ENCODE results near the gene FOXE3. TPM values are rescaled to one million over a fixed set of nuclear protein-coding genes. Genes with fewer than 3 reads are reported as not detected.

FOXE3 gene
- total RNA-seq, 1 donor from 2014 or later, result 0.35 TPM

GRCh38 chr1:47402591-47402990 lies 13.5 kb upstream of the FOXE3 start:
- H3K36me3 Mint-ChIP-seq (ENCODE audit: low read depth), result no peaks in the 10 kb centered on the region
- H3K4me3 Mint-ChIP-seq, result no peak overlapping the region
- no peak for DNase-seq (ENCODE audit: low read depth, low spot score)
- no peaks in the 10 kb centered on the region for H3K9me3 Mint-ChIP-seq
- peaks cover 14% of the 10 kb centered on the region for H3K27me3 Mint-ChIP-seq (ENCODE audit: low read depth)
- TF ChIP-seq CTCF (conservative IDR thresholded peaks at IDR 0.05), result no peak
- H3K4me1 Mint-ChIP-seq, result no peaks in the 10 kb centered on the region
- no peak overlapping the region for H3K27ac Mint-ChIP-seq (ENCODE audit: unreplicated experiment)

GRCh38 chr1:47403321-47403910 lies 12.7 kb upstream of the FOXE3 start:
- no peaks in the 10 kb centered on the region for H3K9me3 Mint-ChIP-seq
- no peak overlapping the region for H3K27ac Mint-ChIP-seq (ENCODE audit: unreplicated experiment)
- H3K36me3 Mint-ChIP-seq (ENCODE audit: low read depth), result no peaks in the 10 kb centered on the region
- DNase-seq (ENCODE audit: low read depth, low spot score), result no peak
- no peak overlapping the region for H3K4me3 Mint-ChIP-seq
- peaks cover 17% of the 10 kb centered on the region for H3K27me3 Mint-ChIP-seq (ENCODE audit: low read depth)
- TF ChIP-seq CTCF (conservative IDR thresholded peaks at IDR 0.05), result no peak
- H3K4me1 Mint-ChIP-seq, result no peaks in the 10 kb centered on the region

- Mint-ChIP-seq H3K27me3 (ENCODE audit: low read depth) (peaks cover 26% of the 10 kb centered on the region), H3K36me3 (ENCODE audit: low read depth) (no peaks in the 10 kb centered on the region), H3K4me1 (no peaks in the 10 kb centered on the region), H3K4me3 (no peak overlapping the region), H3K27ac (ENCODE audit: unreplicated experiment) (no peak overlapping the region), H3K9me3 (no peaks in the 10 kb centered on the region)
- no peak for TF ChIP-seq CTCF (conservative IDR thresholded peaks at IDR 0.05)
- no peak for DNase-seq (ENCODE audit: low read depth, low spot score)
Observed at GRCh38 chr1:47405697-47406096, 10.4 kb upstream of the FOXE3 start.

DNA sequence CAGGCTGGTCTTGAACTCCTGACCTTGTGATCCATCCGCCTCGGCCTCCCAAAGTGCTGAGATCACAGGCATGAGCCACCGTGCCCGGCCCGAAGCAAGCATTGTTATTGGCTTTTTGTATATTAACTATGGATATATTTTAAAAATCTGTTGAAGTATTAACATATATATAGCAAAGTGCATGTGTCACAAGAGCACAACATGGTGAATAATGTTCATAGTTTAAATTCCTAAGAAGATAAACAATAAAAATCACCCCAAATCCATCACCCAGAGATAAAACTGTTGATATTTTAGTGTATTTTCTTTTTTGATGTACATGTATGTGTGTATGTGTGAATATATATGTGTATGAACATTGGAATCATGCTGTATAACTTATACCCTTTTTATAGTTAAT lies 9.1 kb upstream of the FOXE3 start:
- no peak for TF ChIP-seq CTCF (conservative IDR thresholded peaks at IDR 0.05)

DNA sequence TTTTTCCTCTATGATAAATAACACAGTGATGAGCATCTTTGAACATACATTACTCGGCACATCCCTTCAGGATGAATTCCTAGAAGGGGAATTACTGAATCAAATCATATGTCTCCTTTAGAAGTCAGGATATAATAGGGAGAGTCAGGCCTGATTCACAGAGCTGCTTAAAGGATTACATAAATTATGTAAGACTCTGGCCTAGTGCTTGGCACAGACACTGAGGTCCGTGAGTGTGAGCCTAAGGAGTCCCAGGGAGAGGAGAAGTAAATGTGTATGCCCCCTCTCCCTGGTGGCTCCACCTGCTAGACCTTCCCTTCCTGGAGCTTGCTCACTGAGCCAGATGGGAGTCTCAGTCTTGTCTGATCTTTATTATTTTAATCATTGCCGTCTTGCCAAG lies 8.6 kb upstream of the FOXE3 start:
- no peak for TF ChIP-seq CTCF (conservative IDR thresholded peaks at IDR 0.05)
- Mint-ChIP-seq H3K9me3 (no peaks in the 10 kb centered on the region), H3K27ac (ENCODE audit: unreplicated experiment) (no peak overlapping the region), H3K27me3 (ENCODE audit: low read depth) (peaks cover 23% of the 10 kb centered on the region), H3K36me3 (ENCODE audit: low read depth) (no peaks in the 10 kb centered on the region), H3K4me3 (no peak overlapping the region), H3K4me1 (no peaks in the 10 kb centered on the region)
- no peak for DNase-seq (ENCODE audit: low read depth, low spot score)

More for the DNA sequence above, 9.1 kb upstream of the FOXE3 start:
- H3K4me3 Mint-ChIP-seq, result no peak overlapping the region
- H3K9me3 Mint-ChIP-seq, result no peaks in the 10 kb centered on the region
- no peak for DNase-seq (ENCODE audit: low read depth, low spot score)
- peaks cover 23% of the 10 kb centered on the region for H3K27me3 Mint-ChIP-seq (ENCODE audit: low read depth)
- no peaks in the 10 kb centered on the region for H3K4me1 Mint-ChIP-seq
- H3K27ac Mint-ChIP-seq (ENCODE audit: unreplicated experiment), result no peak overlapping the region
- no peaks in the 10 kb centered on the region for H3K36me3 Mint-ChIP-seq (ENCODE audit: low read depth)
